ENCODE measurements around the gene MED29.

Gene MED29

GRCh38 chr19:39352381-39353255, 38.6 kb upstream of the MED29 start:
- Histone ChIP-seq H3K4me1 (ENCODE audit: control insufficient read depth, insufficient read depth, low read length, poor library complexity, severe bottlenecking) (no peaks in the 10 kb centered on the region), H3K9me3 (ENCODE audit: control insufficient read depth, low read length) (no peaks in the 10 kb centered on the region), H3K36me3 (ENCODE audit: control insufficient read depth, insufficient read depth, low read length) (peaks cover 96% of the 10 kb centered on the region), H3K27ac (ENCODE audit: low read depth, low read length, severe bottlenecking) (no peak overlapping the region), H3K4me3 (ENCODE audit: extremely low read depth, insufficient read depth, low read length, poor library complexity, severe bottlenecking) (no peak overlapping the region)
- WGBS, 2 experiments (ENCODE audit: insufficient coverage in 2 of 2) = 80 to 90% methylated on average over 5 to 6 of the region's 12 CpGs

- Histone ChIP-seq H3K4me3 (ENCODE audit: extremely low read depth, insufficient read depth, low read length, poor library complexity, severe bottlenecking) (no peak overlapping the region), H3K9me3 (ENCODE audit: control insufficient read depth, low read length) (no peaks in the 10 kb centered on the region), H3K4me1 (ENCODE audit: control insufficient read depth, insufficient read depth, low read length, poor library complexity, severe bottlenecking) (no peaks in the 10 kb centered on the region), H3K36me3 (ENCODE audit: control insufficient read depth, insufficient read depth, low read length) (peaks cover 92% of the 10 kb centered on the region), H3K27ac (ENCODE audit: low read depth, low read length, severe bottlenecking) (no peak overlapping the region)
- 97 to 98% methylated on average over 4 to 5 of the region's 5 CpGs for WGBS, 2 experiments (ENCODE audit: insufficient coverage in 2 of 2)
These were observed 35.9 kb upstream of the MED29 start for GRCh38 chr19:39355253-39355652.

- H3K4me1 ChIP-seq (ENCODE audit: control insufficient read depth, insufficient read depth, low read length, poor library complexity, severe bottlenecking) = no peaks in the 10 kb centered on the region
- peaks cover 94% of the 10 kb centered on the region for H3K36me3 ChIP-seq (ENCODE audit: control insufficient read depth, insufficient read depth, low read length)
- H3K27ac ChIP-seq (ENCODE audit: low read depth, low read length, severe bottlenecking) = no peak overlapping the region
- H3K9me3 ChIP-seq (ENCODE audit: control insufficient read depth, low read length) = no peaks in the 10 kb centered on the region
- 71 to 100% methylated on average over 2 to 3 of the region's 3 CpGs for WGBS, 2 experiments (ENCODE audit: insufficient coverage in 2 of 2)
- no peak overlapping the region for H3K4me3 ChIP-seq (ENCODE audit: extremely low read depth, insufficient read depth, low read length, poor library complexity, severe bottlenecking)
These were observed 35.1 kb upstream of the MED29 start for GRCh38 chr19:39356073-39356472.

- no peak overlapping the region for H3K4me3 ChIP-seq (ENCODE audit: extremely low read depth, insufficient read depth, low read length, poor library complexity, severe bottlenecking)
- WGBS, 2 experiments (ENCODE audit: insufficient coverage in 2 of 2) = 98% methylated on average over 16 to 18 of the region's 18 CpGs
- no peaks in the 10 kb centered on the region for H3K4me1 ChIP-seq (ENCODE audit: control insufficient read depth, insufficient read depth, low read length, poor library complexity, severe bottlenecking)
- no peak overlapping the region for H3K27ac ChIP-seq (ENCODE audit: low read depth, low read length, severe bottlenecking)
- H3K36me3 ChIP-seq (ENCODE audit: control insufficient read depth, insufficient read depth, low read length) = peaks cover 90% of the 10 kb centered on the region
- no peaks in the 10 kb centered on the region for H3K9me3 ChIP-seq (ENCODE audit: control insufficient read depth, low read length)
These were observed 34.5 kb upstream of the MED29 start for GRCh38 chr19:39356647-39357046.

GRCh38 chr19:39359026-39359425, 32.2 kb upstream of the MED29 start:
- Histone ChIP-seq H3K4me1 (ENCODE audit: control insufficient read depth, insufficient read depth, low read length, poor library complexity, severe bottlenecking) (peaks cover 12% of the 10 kb centered on the region), H3K27ac (ENCODE audit: low read depth, low read length, severe bottlenecking) (no peak overlapping the region), H3K4me3 (ENCODE audit: extremely low read depth, insufficient read depth, low read length, poor library complexity, severe bottlenecking) (no peak overlapping the region), H3K9me3 (ENCODE audit: control insufficient read depth, low read length) (no peaks in the 10 kb centered on the region), H3K36me3 (ENCODE audit: control insufficient read depth, insufficient read depth, low read length) (peaks cover 91% of the 10 kb centered on the region)
- WGBS, 2 experiments (ENCODE audit: insufficient coverage in 2 of 2) = 86% methylated on average over 1 of the region's 3 CpGs; no CpG with 5 or more reads in 1 of the 2 experiments

GRCh38 chr19:39360599-39360998, 30.6 kb upstream of the MED29 start:
- 100% methylated on average over 1 of the region's 1 CpG; no CpG with 5 or more reads in 1 of the 2 experiments for WGBS, 2 experiments (ENCODE audit: insufficient coverage in 2 of 2)
- Histone ChIP-seq H3K9me3 (ENCODE audit: control insufficient read depth, low read length) (no peaks in the 10 kb centered on the region), H3K4me1 (ENCODE audit: control insufficient read depth, insufficient read depth, low read length, poor library complexity, severe bottlenecking) (peaks cover 12% of the 10 kb centered on the region), H3K27ac (ENCODE audit: low read depth, low read length, severe bottlenecking) (no peak overlapping the region), H3K36me3 (ENCODE audit: control insufficient read depth, insufficient read depth, low read length) (peaks cover 89% of the 10 kb centered on the region), H3K4me3 (ENCODE audit: extremely low read depth, insufficient read depth, low read length, poor library complexity, severe bottlenecking) (no peak overlapping the region)

GRCh38 chr19:39362682-39363657, 28.2 kb upstream of the MED29 start:
- peaks cover 87% of the 10 kb centered on the region for H3K36me3 ChIP-seq (ENCODE audit: control insufficient read depth, insufficient read depth, low read length)
- H3K9me3 ChIP-seq (ENCODE audit: control insufficient read depth, low read length) = no peaks in the 10 kb centered on the region
- H3K4me1 ChIP-seq (ENCODE audit: control insufficient read depth, insufficient read depth, low read length, poor library complexity, severe bottlenecking) = peaks cover 12% of the 10 kb centered on the region
- no peak overlapping the region for H3K4me3 ChIP-seq (ENCODE audit: extremely low read depth, insufficient read depth, low read length, poor library complexity, severe bottlenecking)
- H3K27ac ChIP-seq (ENCODE audit: low read depth, low read length, severe bottlenecking) = peak overlapping the region; percentile 41
- WGBS, 2 experiments (ENCODE audit: insufficient coverage in 2 of 2) = 95 to 97% methylated on average over 5 of the region's 6 CpGs

GRCh38 chr19:39363901-39364457, 27.2 kb upstream of the MED29 start:
- Histone ChIP-seq H3K4me3 (ENCODE audit: extremely low read depth, insufficient read depth, low read length, poor library complexity, severe bottlenecking) (no peak overlapping the region), H3K36me3 (ENCODE audit: control insufficient read depth, insufficient read depth, low read length) (peaks cover 88% of the 10 kb centered on the region), H3K9me3 (ENCODE audit: control insufficient read depth, low read length) (no peaks in the 10 kb centered on the region), H3K27ac (ENCODE audit: low read depth, low read length, severe bottlenecking) (peak overlapping the region; percentile 32), H3K4me1 (ENCODE audit: control insufficient read depth, insufficient read depth, low read length, poor library complexity, severe bottlenecking) (peaks cover 12% of the 10 kb centered on the region)
- whole genome bisulfite sequencing, 2 experiments (ENCODE audit: insufficient coverage in 2 of 2) = 90 to 95% methylated on average over 3 to 4 of the region's 5 CpGs

GRCh38 chr19:39365531-39365930, 25.6 kb upstream of the MED29 start:
- Histone ChIP-seq H3K36me3 (ENCODE audit: control insufficient read depth, insufficient read depth, low read length) (peaks cover 89% of the 10 kb centered on the region), H3K9me3 (ENCODE audit: control insufficient read depth, low read length) (no peaks in the 10 kb centered on the region), H3K27ac (ENCODE audit: low read depth, low read length, severe bottlenecking) (no peak overlapping the region), H3K4me1 (ENCODE audit: control insufficient read depth, insufficient read depth, low read length, poor library complexity, severe bottlenecking) (peaks cover 12% of the 10 kb centered on the region), H3K4me3 (ENCODE audit: extremely low read depth, insufficient read depth, low read length, poor library complexity, severe bottlenecking) (no peak overlapping the region)
- 90 to 100% methylated on average over 1 of the region's 1 CpG for WGBS, 2 experiments (ENCODE audit: insufficient coverage in 2 of 2)

- no peak overlapping the region for H3K27ac ChIP-seq (ENCODE audit: low read depth, low read length, severe bottlenecking)
- WGBS, 2 experiments (ENCODE audit: insufficient coverage in 2 of 2) = 100% methylated on average over 1 of the region's 2 CpGs
- H3K4me1 ChIP-seq (ENCODE audit: control insufficient read depth, insufficient read depth, low read length, poor library complexity, severe bottlenecking) = no peaks in the 10 kb centered on the region
- H3K4me3 ChIP-seq (ENCODE audit: extremely low read depth, insufficient read depth, low read length, poor library complexity, severe bottlenecking) = no peak overlapping the region
- peaks cover 91% of the 10 kb centered on the region for H3K36me3 ChIP-seq (ENCODE audit: control insufficient read depth, insufficient read depth, low read length)
- no peaks in the 10 kb centered on the region for H3K9me3 ChIP-seq (ENCODE audit: control insufficient read depth, low read length)
These were observed 22.0 kb upstream of the MED29 start for GRCh38 chr19:39369200-39369599.
